HEK293T (cell line): ENCODE data around the gene GNA12.

ENCODE experiments used
- BHLHE40 ChIP-seq: fragments of 450-650 bp; IDR thresholded peaks from 2 replicates; pipeline ENCODE4 v1.6.1; 2016; ENCODE audit warnings: mild to moderate bottlenecking, moderate library complexity, borderline replicate concordance
- ELF4 ChIP-seq: fragments of 450-650 bp; IDR thresholded peaks from 2 replicates; pipeline ENCODE4 v1.6.1; 2017; ENCODE audit warnings: antibody characterized with exemption
- FOXA1 ChIP-seq: fragments of 450-650 bp; IDR thresholded peaks from 2 replicates; pipeline ENCODE4 v1.6.1; 2016; ENCODE audit warnings: mild to moderate bottlenecking
- FOXK2 ChIP-seq: fragments of 450-650 bp; IDR thresholded peaks from 2 replicates; pipeline ENCODE4 v1.6.1; 2016; ENCODE audit warnings: mild to moderate bottlenecking
- FOXM1 ChIP-seq: fragments of 450-650 bp; IDR thresholded peaks from 2 replicates; pipeline ENCODE4 v1.6.1; 2017; ENCODE audit warnings: mild to moderate bottlenecking, borderline replicate concordance
- HDGF ChIP-seq: fragments of 450-650 bp; IDR thresholded peaks from 2 replicates; pipeline ENCODE4 v1.6.1; 2017; ENCODE audit warnings: antibody characterized with exemption, borderline replicate concordance
- L3MBTL2 ChIP-seq: fragments of 450-650 bp; conservative IDR thresholded peaks from 2 replicates; pipeline ENCODE4 v1.6.1; 2016; ENCODE audit warnings: mild to moderate bottlenecking
- LEF1 ChIP-seq: fragments of 450-650 bp; IDR thresholded peaks from 2 replicates; pipeline ENCODE4 v1.6.1; 2017; ENCODE audit warnings: mild to moderate bottlenecking, borderline replicate concordance
- NFRKB ChIP-seq: fragments of 450-650 bp; IDR thresholded peaks from 2 replicates; pipeline ENCODE4 v1.6.1; 2016; ENCODE audit warnings: mild to moderate bottlenecking, moderate library complexity
- SP1 ChIP-seq: fragments of 450-650 bp; IDR thresholded peaks from 2 replicates; pipeline ENCODE4 v1.6.1; 2017
- SUZ12 ChIP-seq: fragments of 450-650 bp; IDR thresholded peaks from 2 replicates; pipeline ENCODE4 v1.6.1; 2016; ENCODE audit warnings: mild to moderate bottlenecking
- TARDBP ChIP-seq: fragments of 450-650 bp; IDR thresholded peaks from 2 replicates; pipeline ENCODE4 v1.6.1; 2016
- ZNF384 ChIP-seq: fragments of 450-650 bp; IDR thresholded peaks from 2 replicates; pipeline ENCODE4 v1.6.1; 2016

DNA sequence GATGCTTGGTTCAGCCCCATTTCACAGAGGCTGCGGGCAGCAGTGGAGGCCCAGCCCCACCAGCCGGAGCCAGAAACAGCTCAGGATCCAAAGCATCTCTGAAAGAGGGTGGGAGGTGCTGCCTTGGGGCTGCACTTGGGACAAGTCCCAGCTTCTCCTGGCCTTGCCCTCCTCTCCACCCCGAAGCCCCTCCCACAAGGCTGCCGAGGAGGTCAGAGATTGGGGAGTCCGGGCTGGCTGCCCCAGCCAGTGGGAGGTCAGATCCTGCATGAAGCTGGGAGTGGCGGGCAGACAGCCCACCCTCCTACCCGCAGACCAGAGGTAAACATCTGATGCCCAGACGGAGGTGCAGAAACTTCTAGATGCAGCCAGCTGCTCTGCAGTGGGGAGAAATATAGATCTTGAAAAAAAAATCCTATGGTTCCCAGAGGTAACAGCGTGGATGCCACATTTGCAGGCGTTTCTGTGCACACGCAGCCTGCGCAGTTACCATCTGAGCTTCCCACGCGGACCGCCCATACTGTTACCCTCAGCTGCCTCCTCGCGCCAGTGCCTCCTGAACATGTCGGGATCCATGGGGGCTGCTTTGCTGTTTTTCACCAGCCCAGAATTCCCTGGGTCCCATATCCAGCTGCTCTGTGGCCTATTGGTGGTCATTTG is 36.9 kb upstream of the GNA12 start:
- TF ChIP-seq BHLHE40 (no peak), LEF1 (no peak), FOXA1 (no peak), ZNF384 (no peak), NFRKB (no peak), L3MBTL2 (no peak), FOXK2 (no peak), FOXM1 (no peak), SP1 (no peak), HDGF (no peak), ELF4 (no peak), SUZ12 (no peak), TARDBP (no peak)
